Measurements from ENCODE around the gene BAG5.

BAG5 gene

GRCh38 chr14:103539056-103539825 is 23.2 kb downstream of the BAG5 start:
- peak; percentile 39 for ATAC-seq (replicated peaks)
- no peak overlapping the region for H3K4me3 Mint-ChIP-seq
- H3K27me3 Mint-ChIP-seq: no peaks in the 10 kb centered on the region
- no peak overlapping the region for H3K27ac Mint-ChIP-seq
- H3K9me3 Mint-ChIP-seq: no peaks in the 10 kb centered on the region
- no peak for DNase-seq
- peaks cover 0 to 3% of the 10 kb centered on the region in 2 donors for H3K4me1 Mint-ChIP-seq (ENCODE audit: low read depth in 2 of 2)
- H3K36me3 Mint-ChIP-seq (ENCODE audit: insufficient read depth): peaks cover 9% of the 10 kb centered on the region

DNA sequence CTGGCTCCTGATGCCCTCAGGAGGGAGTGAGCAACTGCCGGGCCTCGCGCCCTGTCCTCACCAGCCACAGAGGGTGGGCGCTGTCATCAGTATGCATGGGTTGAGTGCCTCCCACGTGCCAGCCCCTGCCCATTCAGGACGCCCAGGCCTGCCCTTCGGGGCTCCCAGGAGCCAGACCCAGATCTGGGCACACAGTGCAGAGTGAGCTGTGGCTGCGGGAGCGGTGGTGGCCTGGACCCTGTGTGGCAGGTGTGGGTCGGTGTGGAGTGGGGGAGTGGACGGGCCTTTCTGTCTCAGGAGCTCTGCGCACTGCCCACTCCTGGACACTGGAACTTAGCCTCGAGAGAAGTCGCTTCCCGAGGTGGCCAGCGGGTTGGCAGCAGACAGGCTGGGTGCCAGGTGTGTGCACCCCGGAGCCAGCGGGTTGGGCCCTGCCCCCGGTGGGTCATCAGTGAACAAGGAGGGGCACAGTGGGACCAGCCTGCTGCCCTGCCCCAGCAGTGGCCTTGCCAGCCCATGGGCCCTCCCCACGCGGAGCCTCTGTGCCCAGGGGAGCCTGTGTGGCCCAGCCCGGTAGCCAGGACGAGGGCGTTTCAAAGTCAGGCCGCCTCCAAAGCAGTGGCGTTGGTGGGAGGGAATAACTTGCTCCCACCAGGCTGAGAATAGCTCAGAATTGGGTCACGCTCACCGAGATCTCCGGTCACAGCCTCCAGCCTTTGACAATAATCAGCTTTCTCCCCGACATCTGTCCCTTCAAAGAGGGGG is 24.0 kb downstream of the BAG5 start:
- Mint-ChIP-seq H3K36me3 (ENCODE audit: insufficient read depth) (peaks cover 9% of the 10 kb centered on the region), H3K4me1 (ENCODE audit: low read depth in 2 of 2) (peaks cover 0 to 3% of the 10 kb centered on the region in 2 donors), H3K27ac (no peak overlapping the region), H3K27me3 (no peaks in the 10 kb centered on the region), H3K4me3 (no peak overlapping the region), H3K9me3 (no peaks in the 10 kb centered on the region)
- ATAC-seq (replicated peaks): no peak
- no peak for DNase-seq

DNA sequence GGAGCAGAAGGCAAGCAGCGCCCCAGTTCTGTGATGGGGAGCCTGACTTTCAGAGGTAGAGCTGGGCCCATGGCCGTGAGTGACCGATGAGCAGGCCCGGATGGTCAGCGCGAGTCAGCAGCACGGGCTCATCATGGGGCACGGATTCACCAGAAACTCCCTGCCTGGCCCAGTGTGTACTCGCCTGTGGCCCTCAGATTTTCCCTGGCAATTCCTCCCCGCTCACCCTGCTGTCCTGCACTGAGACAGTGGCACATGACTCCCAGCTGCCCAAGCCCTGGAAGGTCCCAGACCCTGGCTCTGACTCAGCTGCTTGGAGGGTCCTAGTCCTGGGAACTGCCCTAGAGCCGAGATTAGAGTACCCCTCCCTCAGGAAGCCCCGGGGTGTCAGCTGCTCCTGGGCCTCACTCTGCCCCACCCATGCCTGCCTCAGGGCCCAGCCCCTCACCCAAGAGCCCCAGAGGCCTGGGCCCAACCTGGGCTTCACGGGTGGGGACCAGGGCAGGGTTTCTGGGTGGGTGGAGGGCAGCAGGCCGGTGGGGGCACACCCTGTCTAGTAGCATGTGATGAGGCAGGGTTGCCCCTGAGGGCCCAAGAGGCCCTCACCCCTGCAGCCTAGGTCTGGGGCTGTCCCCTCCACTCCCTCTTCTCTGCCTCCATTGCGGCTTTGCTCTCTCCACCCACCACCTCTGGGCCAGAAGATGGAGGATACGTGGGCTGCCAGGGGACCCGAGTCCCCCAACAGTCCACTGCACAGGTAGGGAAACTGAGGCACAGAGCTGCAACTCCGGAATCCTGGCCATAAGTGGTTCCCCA is 25.1 kb downstream of the BAG5 start:
- Mint-ChIP-seq H3K4me3 (no peak overlapping the region), H3K27ac (no peak overlapping the region), H3K27me3 (no peaks in the 10 kb centered on the region), H3K9me3 (no peaks in the 10 kb centered on the region), H3K36me3 (ENCODE audit: insufficient read depth) (peaks cover 14% of the 10 kb centered on the region), H3K4me1 (ENCODE audit: low read depth in 2 of 2) (peaks cover 0 to 3% of the 10 kb centered on the region in 2 donors)
- ATAC-seq (replicated peaks) (no peak), DNase-seq (no peak)

GRCh38 chr14:103536693-103537092 is 25.8 kb downstream of the BAG5 start:
- DNase-seq: no peak
- Mint-ChIP-seq H3K4me1 (ENCODE audit: low read depth in 2 of 2) (peaks cover under 1 to 3% of the 10 kb centered on the region in 2 donors), H3K27ac (peak overlapping the region in 1 of 2 donors; percentile 2), H3K4me3 (no peak overlapping the region), H3K9me3 (no peaks in the 10 kb centered on the region), H3K27me3 (no peaks in the 10 kb centered on the region), H3K36me3 (ENCODE audit: insufficient read depth) (peaks cover 14% of the 10 kb centered on the region)
- ATAC-seq (replicated peaks): no peak

GRCh38 chr14:103535891-103536565 is 26.4 kb downstream of the BAG5 start:
- Mint-ChIP-seq H3K36me3 (ENCODE audit: insufficient read depth) (peaks cover 14% of the 10 kb centered on the region), H3K27ac (no peak overlapping the region), H3K27me3 (no peaks in the 10 kb centered on the region), H3K4me3 (no peak overlapping the region), H3K4me1 (ENCODE audit: low read depth in 2 of 2) (peaks cover 7 to 8% of the 10 kb centered on the region in 2 donors), H3K9me3 (no peaks in the 10 kb centered on the region)
- ATAC-seq (replicated peaks) (no peak), DNase-seq (no peak)

DNA sequence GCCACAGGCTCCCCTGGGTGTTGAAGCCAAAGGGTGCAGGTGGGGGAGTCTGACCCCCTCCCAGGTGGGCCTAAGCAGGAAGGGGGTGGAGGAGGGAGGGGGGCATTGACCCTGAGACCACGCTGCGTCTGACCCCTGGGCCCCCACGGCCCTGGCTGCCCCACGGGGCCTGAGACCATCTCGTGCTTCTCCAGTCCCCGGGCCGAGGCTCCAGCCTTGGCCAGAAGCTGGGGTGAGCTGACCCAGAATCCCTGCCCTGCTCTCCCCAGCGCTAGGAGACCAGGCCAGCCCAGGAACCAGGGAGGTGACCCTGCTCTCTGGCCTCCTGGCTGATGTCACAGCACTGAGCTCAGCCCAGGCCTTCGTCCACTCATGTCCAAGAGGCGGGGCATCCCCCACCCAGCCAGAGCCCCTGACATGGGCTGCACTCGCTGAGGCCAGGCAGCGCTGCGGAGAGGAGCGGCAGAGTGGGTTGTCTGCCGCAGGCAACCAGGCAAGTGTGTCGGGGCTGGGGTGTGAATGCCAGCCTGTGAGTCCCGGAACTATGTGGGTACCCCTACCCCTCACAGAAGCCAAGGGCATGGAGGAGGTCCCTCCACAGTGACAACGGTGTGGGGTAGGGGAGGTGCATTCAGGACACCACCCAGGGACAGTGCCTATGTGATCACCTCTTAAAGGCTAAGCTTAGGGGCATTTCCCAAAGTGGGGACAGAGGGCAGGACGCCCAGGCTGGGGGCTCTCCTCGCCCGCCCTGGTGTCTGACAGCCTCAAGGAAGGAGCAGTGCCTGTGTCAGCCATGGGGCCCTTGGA is 27.2 kb downstream of the BAG5 start:
- Mint-ChIP-seq H3K4me3 (no peak overlapping the region), H3K27ac (no peak overlapping the region)

GRCh38 chr14:103534576-103535061 is 27.8 kb downstream of the BAG5 start:
- Mint-ChIP-seq H3K36me3 (ENCODE audit: insufficient read depth) (peaks cover 23% of the 10 kb centered on the region), H3K27ac (no peak overlapping the region), H3K27me3 (no peaks in the 10 kb centered on the region), H3K4me1 (ENCODE audit: low read depth in 2 of 2) (peaks cover 10 to 19% of the 10 kb centered on the region in 2 donors), H3K4me3 (no peak overlapping the region), H3K9me3 (no peaks in the 10 kb centered on the region)
- ATAC-seq (replicated peaks): no peak
- DNase-seq: no peak

More for the DNA sequence above, 27.2 kb downstream of the BAG5 start:
- no peaks in the 10 kb centered on the region for H3K27me3 Mint-ChIP-seq
- H3K36me3 Mint-ChIP-seq (ENCODE audit: insufficient read depth): peaks cover 16% of the 10 kb centered on the region
- DNase-seq (no peak), ATAC-seq (replicated peaks) (no peak)
- peaks cover 9 to 12% of the 10 kb centered on the region in 2 donors for H3K4me1 Mint-ChIP-seq (ENCODE audit: low read depth in 2 of 2)
- no peaks in the 10 kb centered on the region for H3K9me3 Mint-ChIP-seq

DNA sequence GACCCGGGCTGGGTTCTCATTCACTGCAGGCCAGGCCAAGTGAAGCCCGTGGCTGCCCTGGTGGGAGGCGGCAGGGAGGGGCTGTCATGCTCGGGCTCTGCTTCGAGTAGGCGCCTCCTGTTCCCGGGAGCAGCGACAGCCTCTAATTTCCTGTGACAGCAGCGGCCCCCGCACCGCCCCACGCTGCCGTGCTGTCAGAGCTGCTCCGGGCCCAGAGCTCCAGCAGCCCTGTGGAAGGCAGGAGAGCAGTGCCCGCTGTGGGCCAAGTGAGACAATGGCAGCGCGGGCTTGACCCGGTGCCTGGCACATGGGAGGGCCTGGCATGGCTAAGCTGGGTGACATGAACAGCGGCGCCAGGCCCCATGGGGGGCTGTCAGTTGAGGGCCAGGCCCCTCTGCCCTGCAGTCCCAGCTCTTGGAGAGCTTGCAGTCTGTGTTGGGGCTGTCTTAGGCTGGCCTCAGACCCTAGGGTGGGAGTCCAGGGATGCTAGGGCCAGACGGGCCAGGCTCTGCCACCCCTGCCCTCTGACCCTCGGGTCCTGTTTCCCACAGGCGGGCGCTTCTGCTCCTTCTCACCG is 28.4 kb downstream of the BAG5 start:
- Mint-ChIP-seq H3K9me3 (no peaks in the 10 kb centered on the region), H3K4me1 (ENCODE audit: low read depth in 2 of 2) (peaks cover 13 to 19% of the 10 kb centered on the region in 2 donors), H3K4me3 (no peak overlapping the region), H3K27ac (no peak overlapping the region), H3K36me3 (ENCODE audit: insufficient read depth) (peaks cover 24% of the 10 kb centered on the region), H3K27me3 (no peaks in the 10 kb centered on the region)
- no peak for DNase-seq
- no peak for ATAC-seq (replicated peaks)

DNA sequence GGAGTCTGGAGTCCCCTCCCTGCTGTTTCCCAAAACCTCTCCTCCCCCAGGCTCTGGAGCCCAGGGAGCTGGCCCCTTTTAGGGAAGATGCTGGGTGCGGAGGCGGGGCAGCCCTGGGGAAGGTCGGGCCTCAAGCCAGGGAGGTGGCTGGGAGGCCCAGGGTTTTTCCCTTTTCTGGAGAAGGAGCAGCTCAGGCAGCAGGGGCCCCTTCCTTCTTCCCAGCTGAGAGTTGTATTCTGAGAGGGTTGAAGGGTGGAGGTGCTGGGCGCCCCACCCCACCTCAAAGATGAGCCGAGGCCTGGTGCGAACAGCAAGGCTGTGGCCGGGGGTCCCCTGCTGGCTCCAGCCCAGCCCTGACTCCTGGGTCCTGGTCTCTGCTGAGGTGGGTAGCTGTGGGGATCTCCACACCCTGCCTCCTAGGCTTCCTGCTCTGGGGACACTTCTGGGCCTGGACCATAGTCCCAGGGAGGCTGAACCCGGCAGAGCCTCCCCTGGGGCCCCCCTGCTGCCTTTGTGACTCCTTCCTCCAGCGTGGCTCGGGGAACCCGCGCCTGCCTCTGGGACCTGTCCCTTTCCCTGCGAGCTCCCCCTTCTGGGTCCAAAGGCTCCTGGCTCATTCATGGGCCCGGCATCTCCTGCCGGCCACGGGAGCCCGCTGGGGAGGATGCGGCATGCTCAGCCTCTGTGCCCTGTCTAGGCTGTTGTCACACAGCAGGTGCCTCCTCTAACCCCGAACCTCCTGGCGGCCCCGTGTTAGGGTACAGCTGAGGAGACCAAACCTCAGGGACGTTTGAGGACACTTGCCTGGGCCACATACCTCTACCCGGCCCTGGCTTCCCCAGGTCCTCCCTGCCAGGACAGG is 29.1 kb downstream of the BAG5 start:
- Mint-ChIP-seq H3K27ac (no peak overlapping the region), H3K4me1 (ENCODE audit: low read depth in 2 of 2) (peaks cover 13 to 20% of the 10 kb centered on the region in 2 donors), H3K27me3 (no peaks in the 10 kb centered on the region), H3K36me3 (ENCODE audit: insufficient read depth) (peaks cover 31% of the 10 kb centered on the region), H3K9me3 (no peaks in the 10 kb centered on the region), H3K4me3 (no peak overlapping the region)
- ATAC-seq (replicated peaks) (no peak), DNase-seq (no peak)

GRCh38 chr14:103532216-103533136 is 30.0 kb downstream of the BAG5 start:
- no peaks in the 10 kb centered on the region for H3K27me3 Mint-ChIP-seq
- peak overlapping the region; percentile 52 to 93 for H3K27ac Mint-ChIP-seq
- no peak overlapping the region for H3K4me3 Mint-ChIP-seq
- H3K9me3 Mint-ChIP-seq: no peaks in the 10 kb centered on the region
- no peak for ATAC-seq (replicated peaks)
- peaks cover 13 to 25% of the 10 kb centered on the region in 2 donors for H3K4me1 Mint-ChIP-seq (ENCODE audit: low read depth in 2 of 2)
- DNase-seq: no peak
- H3K36me3 Mint-ChIP-seq (ENCODE audit: insufficient read depth): peaks cover 35% of the 10 kb centered on the region

Data from effector memory CD8-positive, alpha-beta T cell (primary cell).